GM18858 (cell line): ENCODE results near the gene PWWP2A.

Experiments
- ATAC-seq: cut with Tn5 transposase; IDR thresholded peaks from one replicate; pipeline ENCODE4 v1.9.1; 2021; ENCODE audit not compliant: unreplicated experiment

The PWWP2A gene

GRCh38 chr5:160133071-160133917, 14.0 kb upstream of the PWWP2A start:
- ATAC-seq, result no peak

DNA sequence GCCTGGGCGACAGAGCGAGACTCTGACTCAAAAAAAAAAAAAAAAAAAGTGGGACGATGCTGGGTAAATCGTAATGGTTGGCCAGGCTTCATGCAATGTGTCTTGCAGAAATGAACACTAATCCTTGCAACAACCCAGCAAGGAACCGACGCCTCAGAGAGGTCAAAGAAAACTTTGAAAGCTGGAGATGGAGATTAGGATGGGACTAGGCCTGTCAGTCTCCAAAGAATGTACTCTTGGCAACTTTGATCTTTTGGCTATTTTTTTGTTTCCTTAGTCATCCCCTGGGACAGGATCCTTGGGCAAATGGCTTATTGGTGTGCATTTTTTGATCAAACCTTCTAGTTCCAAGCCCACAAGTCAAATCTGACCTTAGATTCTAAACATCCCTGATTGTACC, 10.6 kb upstream of the PWWP2A start:
- no peak for ATAC-seq

DNA sequence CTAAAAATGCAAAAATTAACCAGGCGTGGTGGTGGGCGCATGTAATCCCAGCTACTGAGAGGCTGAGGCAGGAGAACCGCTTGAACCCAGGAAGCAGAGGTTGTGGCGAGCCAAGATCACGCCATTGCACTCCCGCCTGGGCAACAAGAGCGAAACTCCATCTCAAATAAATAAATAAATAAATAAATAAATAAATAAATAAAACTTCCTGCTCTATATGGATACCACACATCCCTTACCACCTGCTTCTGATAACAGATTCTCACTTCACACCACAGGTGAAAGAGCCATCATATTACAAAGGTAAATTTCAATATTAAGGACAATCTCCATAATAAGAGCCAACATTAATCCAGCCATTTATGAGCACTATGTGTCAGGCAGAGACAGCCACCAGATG, 9.4 kb upstream of the PWWP2A start:
- no peak for ATAC-seq

GRCh38 chr5:160119905-160120266, 636 bp upstream of the PWWP2A start:
- ATAC-seq, result peak; percentile 3

DNA sequence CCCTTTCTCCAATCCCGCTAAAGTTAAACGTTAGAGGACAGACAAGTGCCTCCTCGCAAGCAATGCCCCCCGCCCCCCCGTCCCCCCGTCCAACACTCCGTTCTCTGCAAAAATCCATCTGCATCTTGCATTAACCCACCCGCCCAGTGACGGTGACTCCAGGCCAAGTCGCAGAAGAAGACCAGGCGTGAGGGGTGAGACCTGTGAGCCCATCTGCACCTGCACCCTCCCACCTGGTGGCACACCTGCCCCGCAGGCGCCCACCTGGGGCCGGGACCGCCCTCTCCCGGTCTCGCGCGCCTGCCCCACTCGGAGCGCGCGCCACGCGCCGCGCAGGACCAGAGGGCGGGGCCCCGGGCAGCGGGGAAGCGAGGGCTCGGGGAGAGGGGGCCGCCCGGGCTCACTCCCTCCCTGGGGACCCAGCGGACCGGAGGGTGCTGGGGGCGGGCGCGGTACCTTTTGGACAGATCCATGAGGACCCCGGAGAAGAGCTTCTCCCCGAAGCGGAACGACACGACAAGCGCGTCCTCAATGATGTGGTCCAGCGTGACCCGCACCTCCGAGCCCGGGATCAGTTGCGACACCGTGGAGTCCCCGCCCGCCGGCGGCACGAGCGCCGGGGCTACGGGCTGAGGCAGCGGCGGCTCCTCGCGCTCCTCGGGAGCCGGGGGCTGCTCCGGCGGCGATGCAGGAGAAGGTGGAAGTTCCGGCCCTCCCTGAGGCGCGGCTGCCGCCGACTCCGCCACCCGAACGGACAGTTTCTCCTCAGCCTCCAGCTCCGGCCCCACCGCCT, 705 bp downstream of the PWWP2A start:
- ATAC-seq, result peak; percentile 5

- no peak for ATAC-seq
Measured at GRCh38 chr5:160116991-160117390, 2.3 kb downstream of the PWWP2A start.

GRCh38 chr5:160108124-160108523, 11.1 kb downstream of the PWWP2A start:
- no peak for ATAC-seq

- peak; percentile 85 for ATAC-seq
Measured at GRCh38 chr5:160105686-160106360, 13.4 kb downstream of the PWWP2A start.

DNA sequence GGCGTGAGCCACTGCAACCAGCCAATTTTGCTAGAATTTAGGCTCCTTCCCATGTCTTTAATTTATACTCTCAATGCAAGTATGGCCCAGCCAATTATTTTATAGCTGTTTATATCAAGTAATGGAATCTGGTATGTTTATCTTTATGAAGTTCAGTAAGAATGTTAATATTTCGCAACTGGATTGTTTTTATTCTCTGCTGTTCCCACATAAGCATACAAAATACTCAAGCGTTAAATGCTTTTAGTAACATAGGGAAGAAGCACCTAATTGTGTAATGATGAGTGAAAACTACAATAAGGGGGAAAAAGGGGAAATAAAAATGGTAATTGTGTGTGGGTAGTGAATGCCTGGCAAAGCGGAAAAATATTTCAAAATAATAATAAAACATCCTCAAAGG, 21.3 kb downstream of the PWWP2A start:
- ATAC-seq, result no peak

DNA sequence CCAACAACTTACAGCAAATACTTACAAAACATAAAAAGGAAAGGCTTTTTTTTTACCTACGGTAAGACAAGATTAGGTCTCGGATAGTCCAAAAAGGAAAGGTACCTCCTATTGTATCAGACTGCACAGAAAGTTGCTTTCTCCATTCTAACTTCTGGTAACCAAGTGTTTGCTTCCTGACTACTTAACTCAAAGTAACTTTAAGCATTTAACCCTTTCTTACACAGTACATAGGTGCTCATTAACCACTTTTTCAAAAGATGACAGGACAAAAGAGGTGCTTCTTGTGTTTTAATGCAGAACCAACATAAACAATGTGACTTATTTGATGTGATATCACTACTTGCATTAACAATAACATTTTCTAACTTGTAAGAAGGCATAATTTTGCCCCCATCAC, 23.1 kb downstream of the PWWP2A start:
- ATAC-seq, result no peak

GRCh38 chr5:160092960-160093707, 26.1 kb downstream of the PWWP2A start:
- ATAC-seq, result peak; percentile 64

- ATAC-seq, result peak; percentile 2
Measured at GRCh38 chr5:160092514-160092913, 26.7 kb downstream of the PWWP2A start.

DNA sequence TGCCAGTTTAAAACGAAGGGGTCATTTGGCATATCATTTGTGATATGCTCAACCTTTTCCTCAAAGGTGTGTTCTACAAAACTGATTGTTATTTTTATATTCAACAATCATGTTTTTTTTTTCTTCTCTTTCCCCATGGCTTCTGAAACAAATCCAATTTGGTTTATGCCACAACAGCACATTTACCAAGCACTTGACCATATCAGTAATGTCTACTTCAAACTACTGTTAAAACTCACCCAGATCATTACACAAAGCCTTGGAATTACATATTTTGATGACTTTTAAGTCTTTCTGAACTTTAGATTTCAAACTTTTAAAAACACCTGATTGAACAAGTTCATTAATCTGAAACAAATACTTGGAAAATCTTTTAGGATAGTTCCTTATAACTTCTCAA, 29.2 kb downstream of the PWWP2A start:
- no peak for ATAC-seq

DNA sequence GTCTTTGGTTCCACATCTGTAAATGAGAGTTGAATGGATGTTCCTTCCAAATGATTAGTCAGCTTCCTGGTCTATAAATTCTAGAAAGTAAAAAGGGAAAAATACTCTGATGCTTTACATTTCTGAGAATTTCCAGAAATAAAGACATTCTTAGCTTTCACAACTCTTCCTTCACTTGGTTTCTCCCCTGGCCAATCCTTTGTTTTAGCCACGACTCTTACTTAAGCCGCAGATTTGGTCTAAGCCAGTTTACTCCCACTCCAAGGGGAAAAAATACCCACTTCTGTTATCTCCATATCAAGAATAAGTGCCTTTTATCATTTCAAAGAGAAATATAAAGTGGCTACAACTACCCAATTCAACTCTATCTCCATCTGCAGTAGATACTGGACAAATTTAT, 29.7 kb downstream of the PWWP2A start:
- no peak for ATAC-seq

DNA sequence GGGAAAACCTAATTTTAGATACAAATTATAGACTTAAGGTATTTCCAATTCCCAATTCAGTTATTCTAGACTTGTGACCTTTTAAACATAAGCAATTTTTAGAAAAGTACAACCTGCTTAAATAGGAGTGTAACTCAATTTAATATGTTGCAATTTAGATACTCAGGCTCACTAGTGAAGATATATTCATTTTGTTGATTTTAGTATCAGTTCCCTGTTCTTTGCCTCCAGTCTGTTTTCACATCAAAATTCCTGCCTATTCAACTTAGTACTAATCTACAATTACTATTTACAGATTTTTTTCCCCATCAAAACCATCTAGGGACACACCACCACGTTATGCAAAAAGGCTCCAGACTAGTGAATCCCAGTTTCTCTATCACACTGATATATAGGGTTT, 30.4 kb downstream of the PWWP2A start:
- ATAC-seq, result no peak

DNA sequence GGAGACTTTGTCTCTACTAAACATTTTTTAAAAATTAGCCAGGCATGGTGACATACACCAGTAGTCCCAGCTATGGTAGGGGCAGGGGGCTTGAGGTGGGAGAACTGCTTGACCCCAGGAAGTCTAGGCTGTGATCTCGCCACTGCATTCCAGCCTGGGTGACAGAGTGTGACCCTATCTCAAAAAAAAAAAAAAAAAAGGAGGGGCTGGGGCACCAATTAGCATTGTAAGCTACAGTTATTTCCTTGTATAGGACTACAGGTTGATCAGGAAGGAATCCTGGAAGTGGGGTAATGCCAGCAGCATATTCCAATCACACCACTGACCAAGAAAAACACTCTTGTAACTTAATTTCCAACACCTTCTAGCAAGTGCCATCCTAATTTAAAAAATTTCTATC, 32.1 kb downstream of the PWWP2A start:
- ATAC-seq, result no peak

- ATAC-seq, result no peak
Measured at GRCh38 chr5:160084144-160084543, 35.1 kb downstream of the PWWP2A start.

- no peak for ATAC-seq
Measured at GRCh38 chr5:160083501-160083900, 35.7 kb downstream of the PWWP2A start.

DNA sequence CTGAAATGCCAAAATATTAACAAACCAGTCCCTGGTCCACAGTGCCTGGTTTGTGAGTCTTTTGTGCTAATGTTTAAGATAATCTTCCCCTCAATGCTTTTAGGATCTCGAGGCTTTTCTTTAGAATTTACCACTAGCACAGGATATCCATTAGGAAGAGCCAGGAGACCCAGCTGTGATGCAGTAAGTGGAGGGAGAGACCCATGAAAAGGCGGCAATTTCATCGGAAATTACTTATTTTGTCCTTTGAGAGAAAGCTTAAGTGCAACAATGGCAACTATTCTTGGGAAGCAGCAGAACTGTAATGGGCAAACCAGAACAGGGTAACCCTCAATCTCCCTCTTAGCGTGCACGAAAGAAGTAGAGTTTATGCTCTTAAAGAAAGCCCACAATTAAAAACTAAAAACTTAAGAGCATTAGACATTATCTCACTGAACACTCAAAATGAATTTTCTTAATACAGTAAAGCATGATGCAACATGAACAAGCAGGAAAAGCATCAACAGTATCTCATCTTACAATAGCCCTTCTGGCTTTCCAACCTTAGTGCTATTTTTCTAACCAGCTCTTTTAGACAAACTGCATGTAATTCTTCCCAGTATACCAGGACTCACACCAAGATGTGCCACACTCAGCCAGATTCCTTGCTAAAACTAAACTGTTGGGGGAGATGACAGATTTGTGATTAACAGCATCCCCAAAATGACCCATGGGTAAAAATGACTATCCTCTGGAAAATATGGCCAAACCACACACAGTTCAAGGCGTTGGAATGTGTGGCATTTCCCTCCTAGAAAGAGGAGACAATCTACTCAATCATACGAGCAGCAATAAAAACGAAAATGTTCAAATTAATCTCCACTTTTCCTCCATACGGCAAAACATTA, 36.4 kb downstream of the PWWP2A start:
- no peak for ATAC-seq

DNA sequence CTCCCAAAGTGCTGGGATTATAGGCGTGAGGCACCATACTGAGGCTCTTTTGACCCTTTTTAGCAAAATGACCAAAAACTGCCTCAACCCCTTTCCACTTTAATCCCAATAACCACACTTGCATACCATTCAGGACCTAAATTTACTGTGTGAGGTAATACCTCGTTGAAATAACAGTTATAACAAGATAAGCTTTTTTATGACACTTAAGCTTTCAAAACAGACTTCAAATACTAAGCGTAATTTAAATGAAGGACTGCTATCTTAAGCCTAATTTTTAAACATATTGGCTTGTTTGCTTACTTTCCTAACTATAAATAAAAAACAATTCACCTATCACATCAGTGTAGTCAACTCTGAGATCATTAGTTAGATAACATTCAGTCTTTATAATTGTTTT, 37.8 kb downstream of the PWWP2A start:
- ATAC-seq, result no peak
